HCT116 (cell line): ENCODE data around the gene SNURF.

Experiments used
- CEBPB ChIP-seq: IDR thresholded peaks from 2 replicates; pipeline ENCODE4 v1.6.1; 2012; ENCODE audit warnings: low read depth
- EZH2 ChIP-seq: fragments of 200-600 bp; sonication (generic); IDR thresholded peaks from 2 replicates; pipeline ENCODE4 v1.6.1; 2017; ENCODE audit warnings: antibody characterized with exemption, mixed run types
- JUND ChIP-seq: IDR thresholded peaks from 2 replicates; pipeline ENCODE4 v1.6.1; 2012
- MAX ChIP-seq: IDR thresholded peaks from 2 replicates; pipeline ENCODE4 v1.6.1; 2012
- TCF7L2 ChIP-seq: IDR thresholded peaks from 2 replicates; pipeline ENCODE4 v1.7.0; 2011; ENCODE audit warnings: borderline replicate concordance, inconsistent platforms; ENCODE audit not compliant: insufficient read depth, insufficient read length; ENCODE audit errors: extremely low read depth
- TF ChIP-seq, protein P1 (sequence below), 3 experiments: fragments of 200-600 bp in 1 of 3; sonication (generic) in 1 of 3; IDR thresholded peaks in 2 of 3; conservative IDR thresholded peaks in 1 of 3; 2 replicates each; pipeline ENCODE4 v1.5.1; 2012 to 2017; ENCODE audit warnings: low read depth in 2 of 3, low read length in 2 of 3, antibody characterized with exemption in 1 of 3, borderline replicate concordance in 1 of 3, control low read depth in 1 of 3, mild to moderate bottlenecking in 1 of 3, mixed read lengths in 1 of 3, mixed run types in 1 of 3, moderate library complexity in 1 of 3; ENCODE audit not compliant: insufficient read depth in 1 of 3

DNA sequence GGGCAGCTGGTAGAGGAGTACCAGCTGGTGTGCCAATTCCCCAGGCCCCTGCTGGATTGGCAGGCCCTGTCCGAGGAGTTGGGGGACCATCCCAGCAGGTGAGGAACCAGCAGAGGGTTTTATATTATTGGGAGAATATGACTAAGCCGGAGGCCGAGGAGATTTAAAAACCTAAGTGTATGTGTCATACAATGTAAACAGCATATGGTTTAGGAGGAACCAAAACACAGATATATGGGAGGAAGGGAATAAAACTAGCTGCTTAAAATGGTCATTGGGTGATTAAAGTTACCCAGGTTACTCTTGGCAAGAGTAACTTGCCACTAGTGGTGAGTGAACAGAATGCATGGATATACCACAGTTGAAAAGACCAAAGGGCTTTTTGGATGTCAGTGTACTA is 22.1 kb downstream of the SNURF start:
- TF ChIP-seq, protein P1, sequence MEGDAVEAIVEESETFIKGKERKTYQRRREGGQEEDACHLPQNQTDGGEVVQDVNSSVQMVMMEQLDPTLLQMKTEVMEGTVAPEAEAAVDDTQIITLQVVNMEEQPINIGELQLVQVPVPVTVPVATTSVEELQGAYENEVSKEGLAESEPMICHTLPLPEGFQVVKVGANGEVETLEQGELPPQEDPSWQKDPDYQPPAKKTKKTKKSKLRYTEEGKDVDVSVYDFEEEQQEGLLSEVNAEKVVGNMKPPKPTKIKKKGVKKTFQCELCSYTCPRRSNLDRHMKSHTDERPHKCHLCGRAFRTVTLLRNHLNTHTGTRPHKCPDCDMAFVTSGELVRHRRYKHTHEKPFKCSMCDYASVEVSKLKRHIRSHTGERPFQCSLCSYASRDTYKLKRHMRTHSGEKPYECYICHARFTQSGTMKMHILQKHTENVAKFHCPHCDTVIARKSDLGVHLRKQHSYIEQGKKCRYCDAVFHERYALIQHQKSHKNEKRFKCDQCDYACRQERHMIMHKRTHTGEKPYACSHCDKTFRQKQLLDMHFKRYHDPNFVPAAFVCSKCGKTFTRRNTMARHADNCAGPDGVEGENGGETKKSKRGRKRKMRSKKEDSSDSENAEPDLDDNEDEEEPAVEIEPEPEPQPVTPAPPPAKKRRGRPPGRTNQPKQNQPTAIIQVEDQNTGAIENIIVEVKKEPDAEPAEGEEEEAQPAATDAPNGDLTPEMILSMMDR (IDR thresholded peaks at IDR 0.05 in 2 of 3, conservative IDR thresholded peaks at IDR 0.05 in 1 of 3; ENCODE audit: borderline replicate concordance in 1 of 3, insufficient read depth in 1 of 3, low read depth in 2 of 3, low read length in 2 of 3) = no peak
- TF ChIP-seq TCF7L2 = no peak
- TF ChIP-seq EZH2 = no peak
- TF ChIP-seq CEBPB = no peak
- no peak for TF ChIP-seq MAX
- TF ChIP-seq JUND = no peak
